Panc1 (cell line): Measurements from ENCODE around the gene CLDN9. TPM values are rescaled to one million over a fixed set of nuclear protein-coding genes. Genes with fewer than 3 reads are reported as not detected.

Source experiments
- ATAC-seq: fragments of 200-7000 bp; cut with Tn5 transposase; 2 replicates; pipeline ENCODE4 v1.9.1; 2020; ENCODE audit warnings: mild to moderate bottlenecking, moderate library complexity
- BruUV-seq: library from RNA; stranded (reverse); fragments of 400-500 nt; replicated peaks from 2 replicates; lab custom pipeline; 2021; lab: Mats Ljungman, UMichigan
- CTCF ChIA-PET: fragments of 300-600 bp; sonication (Branson Sonifier 250); formaldehyde crosslinking; loops from one replicate; lab custom pipeline; 2022; ENCODE audit warnings: antibody characterized with exemption; lab: Charles Lee
- POLR2A ChIA-PET: fragments of 300-600 bp; sonication (Branson Sonifier 250); formaldehyde crosslinking; loops from one replicate; lab custom pipeline; 2022; ENCODE audit warnings: antibody characterized with exemption; lab: Charles Lee
- DNase-seq: peaks from one replicate; pipeline ENCODE4 v3.0.0-alpha.2; 2010; ENCODE audit warnings: low read depth, low spot score
- H3K27ac ChIP-seq: 2 replicates; pipeline ENCODE4 v1.5.1; 2011; ENCODE audit warnings: mild to moderate bottlenecking, low read length, inconsistent platforms
- H3K27me3 ChIP-seq: fragments of 200-500 bp; sonication (Bioruptor generic); 2 replicates; pipeline ENCODE4 v1.6.0; 2014; ENCODE audit warnings: low read length, inconsistent platforms; ENCODE audit not compliant: control insufficient read depth, insufficient read depth
- H3K36me3 ChIP-seq: fragments of 200-500 bp; sonication (Bioruptor generic); 2 replicates; pipeline ENCODE4 v1.5.1; 2014; ENCODE audit warnings: inconsistent platforms, mild to moderate bottlenecking, low read length, moderate library complexity; ENCODE audit not compliant: control insufficient read depth, insufficient read depth
- H3K4me1 ChIP-seq: 2 replicates; pipeline ENCODE4 v1.5.1; 2011; ENCODE audit warnings: inconsistent platforms, mild to moderate bottlenecking, low read length, moderate library complexity; ENCODE audit not compliant: control insufficient read depth, insufficient read depth
- H3K4me3 ChIP-seq, 2 experiments: 2 replicates each; pipeline ENCODE4 v1.5.1; 2011 to 2012; ENCODE audit warnings: low read depth in 2 of 2, low read length in 2 of 2, mild to moderate bottlenecking in 2 of 2, inconsistent platforms in 1 of 2, moderate library complexity in 1 of 2
- H3K9me3 ChIP-seq: fragments of 200-500 bp; sonication (Bioruptor generic); 2 replicates; pipeline ENCODE4 v1.5.1; 2014; ENCODE audit warnings: low read depth, mild to moderate bottlenecking, inconsistent platforms, low read length, moderate library complexity; ENCODE audit not compliant: control insufficient read depth, insufficient read depth
- POLR2AphosphoS5 ChIP-seq: IDR thresholded peaks from 2 replicates; pipeline ENCODE4 v1.6.1; 2012; ENCODE audit warnings: mild to moderate bottlenecking, low read depth, low read length, moderate library complexity
- SIN3A ChIP-seq: IDR thresholded peaks from 2 replicates; pipeline ENCODE4 v1.6.1; 2012; ENCODE audit warnings: low read depth, mild to moderate bottlenecking, low read length, moderate library complexity, borderline replicate concordance; ENCODE audit not compliant: insufficient read depth
- TCF7L2 ChIP-seq: IDR thresholded peaks from 2 replicates; pipeline ENCODE4 v1.6.1; 2011; ENCODE audit warnings: mild to moderate bottlenecking, low read depth, low read length, inconsistent platforms
- in situ Hi-C: cut with HindIII; loops from 2 replicates; pipeline ENCODE4 v1.10.0; 2016; ENCODE audit warnings: low sequenced_read_pairs, low pct_unique_long_range_greater_than_20kb
- intact Hi-C: fragments of 100-400 bp; cut with micrococcal nuclease; formaldehyde crosslinking; loops from one replicate; pipeline ENCODE4 v1.10.0; 2022; ENCODE audit not compliant: unreplicated experiment
- total RNA-seq: library from RNA; stranded (reverse); gene quantifications from one replicate; pipeline ENCODE4 v1.2.1, GENCODE V29; 2021; ENCODE audit not compliant: unreplicated experiment
- TF ChIP-seq, protein P1 (sequence below), 2 experiments: IDR thresholded peaks; 2 replicates each; pipeline ENCODE4 v1.6.1; 2011 to 2012; ENCODE audit warnings: low read depth in 2 of 2, control low read depth in 1 of 2, low read length in 1 of 2, mild to moderate bottlenecking in 1 of 2, moderate library complexity in 1 of 2; ENCODE audit not compliant: insufficient read depth in 1 of 2
- TF ChIP-seq, protein P2 (sequence below): fragments of 450-650 bp; IDR thresholded peaks from 2 replicates; pipeline ENCODE4 v1.5.1; 2017; ENCODE audit warnings: mild to moderate bottlenecking

The CLDN9 gene
- total RNA-seq, 1 experiment from 2014 or later: 1.6 TPM

DNA sequence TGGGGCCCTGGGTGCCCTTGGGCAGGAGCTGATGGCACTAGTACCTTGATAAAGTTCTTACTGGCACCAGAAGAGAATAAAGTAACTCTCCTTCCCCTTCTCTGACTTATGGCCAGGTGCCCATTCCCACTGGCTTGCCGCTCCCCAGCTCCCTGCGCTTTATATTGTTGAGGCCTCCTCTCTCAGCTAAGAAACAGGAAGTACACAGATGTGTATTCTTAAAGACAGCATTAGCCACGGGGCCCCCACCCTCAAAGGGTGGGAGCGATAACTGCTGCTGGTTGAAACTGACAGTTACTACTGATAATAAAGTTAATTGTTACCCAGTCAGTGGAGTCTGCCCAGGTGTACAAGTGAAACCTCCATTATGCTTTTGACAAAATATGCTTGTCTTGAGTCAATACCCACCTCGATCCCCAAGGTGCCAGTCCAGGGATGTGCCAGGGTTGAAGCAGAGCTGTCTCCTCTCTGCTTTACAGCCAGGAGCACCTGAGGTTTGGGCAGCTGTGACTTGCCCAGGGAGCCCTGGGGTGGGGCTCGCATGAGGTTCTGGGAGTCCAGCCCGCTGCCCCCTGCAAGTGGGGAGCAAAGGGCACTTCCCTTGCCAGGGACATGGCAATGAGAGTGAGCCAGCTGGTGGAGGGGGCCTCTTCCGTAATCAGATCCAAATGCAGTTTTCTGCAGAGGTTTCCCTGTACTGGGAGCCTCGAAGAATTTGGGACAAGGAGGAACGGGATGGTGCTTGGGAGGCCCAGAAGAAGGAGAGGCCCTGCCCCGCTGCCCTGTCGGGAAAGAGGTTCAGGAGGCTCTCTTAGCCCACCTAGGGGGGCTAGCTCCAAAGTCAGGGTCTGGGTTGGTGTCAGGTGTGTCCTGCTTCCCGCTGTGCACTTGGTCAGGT is 5.4 kb upstream of the CLDN9 start:
- peaks cover 32% of the 10 kb centered on the region for H3K4me1 ChIP-seq
- H3K27me3 ChIP-seq: no peaks in the 10 kb centered on the region
- CTCF ChIA-PET: interaction anchor here (0.5 to 0.9 kb wide), 3 partner anchors 13 to 266 kb away, joined by 3 to 7 read pairs (median 3); partner anchors contain the start of gene TNFRSF12A
- H3K4me3 ChIP-seq: no peak overlapping the region
- no peaks in the 10 kb centered on the region for H3K36me3 ChIP-seq
- 0 out of 2 replicates have a peak overlapping the region, but pooled peaks have one; percentile 44 for H3K27ac ChIP-seq
- DNase-seq (no peak), ATAC-seq (no peak)
- POLR2A ChIA-PET: interaction anchor here (0.6 kb wide), 1 partner anchor 20 kb away, joined by 10 read pairs; no protein-coding TSS in a partner anchor
- BruUV-seq: no TSS peak
- in situ Hi-C loops (no loop called here), intact Hi-C loops (no loop called here)
- H3K9me3 ChIP-seq: no peaks in the 10 kb centered on the region
- TF ChIP-seq, protein P1, sequence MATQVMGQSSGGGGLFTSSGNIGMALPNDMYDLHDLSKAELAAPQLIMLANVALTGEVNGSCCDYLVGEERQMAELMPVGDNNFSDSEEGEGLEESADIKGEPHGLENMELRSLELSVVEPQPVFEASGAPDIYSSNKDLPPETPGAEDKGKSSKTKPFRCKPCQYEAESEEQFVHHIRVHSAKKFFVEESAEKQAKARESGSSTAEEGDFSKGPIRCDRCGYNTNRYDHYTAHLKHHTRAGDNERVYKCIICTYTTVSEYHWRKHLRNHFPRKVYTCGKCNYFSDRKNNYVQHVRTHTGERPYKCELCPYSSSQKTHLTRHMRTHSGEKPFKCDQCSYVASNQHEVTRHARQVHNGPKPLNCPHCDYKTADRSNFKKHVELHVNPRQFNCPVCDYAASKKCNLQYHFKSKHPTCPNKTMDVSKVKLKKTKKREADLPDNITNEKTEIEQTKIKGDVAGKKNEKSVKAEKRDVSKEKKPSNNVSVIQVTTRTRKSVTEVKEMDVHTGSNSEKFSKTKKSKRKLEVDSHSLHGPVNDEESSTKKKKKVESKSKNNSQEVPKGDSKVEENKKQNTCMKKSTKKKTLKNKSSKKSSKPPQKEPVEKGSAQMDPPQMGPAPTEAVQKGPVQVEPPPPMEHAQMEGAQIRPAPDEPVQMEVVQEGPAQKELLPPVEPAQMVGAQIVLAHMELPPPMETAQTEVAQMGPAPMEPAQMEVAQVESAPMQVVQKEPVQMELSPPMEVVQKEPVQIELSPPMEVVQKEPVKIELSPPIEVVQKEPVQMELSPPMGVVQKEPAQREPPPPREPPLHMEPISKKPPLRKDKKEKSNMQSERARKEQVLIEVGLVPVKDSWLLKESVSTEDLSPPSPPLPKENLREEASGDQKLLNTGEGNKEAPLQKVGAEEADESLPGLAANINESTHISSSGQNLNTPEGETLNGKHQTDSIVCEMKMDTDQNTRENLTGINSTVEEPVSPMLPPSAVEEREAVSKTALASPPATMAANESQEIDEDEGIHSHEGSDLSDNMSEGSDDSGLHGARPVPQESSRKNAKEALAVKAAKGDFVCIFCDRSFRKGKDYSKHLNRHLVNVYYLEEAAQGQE (IDR thresholded peaks at IDR 0.05; ENCODE audit: insufficient read depth in 1 of 2, low read depth in 2 of 2, low read length in 1 of 2): no peak
- TF ChIP-seq SIN3A: no peak
- TF ChIP-seq, protein P2, sequence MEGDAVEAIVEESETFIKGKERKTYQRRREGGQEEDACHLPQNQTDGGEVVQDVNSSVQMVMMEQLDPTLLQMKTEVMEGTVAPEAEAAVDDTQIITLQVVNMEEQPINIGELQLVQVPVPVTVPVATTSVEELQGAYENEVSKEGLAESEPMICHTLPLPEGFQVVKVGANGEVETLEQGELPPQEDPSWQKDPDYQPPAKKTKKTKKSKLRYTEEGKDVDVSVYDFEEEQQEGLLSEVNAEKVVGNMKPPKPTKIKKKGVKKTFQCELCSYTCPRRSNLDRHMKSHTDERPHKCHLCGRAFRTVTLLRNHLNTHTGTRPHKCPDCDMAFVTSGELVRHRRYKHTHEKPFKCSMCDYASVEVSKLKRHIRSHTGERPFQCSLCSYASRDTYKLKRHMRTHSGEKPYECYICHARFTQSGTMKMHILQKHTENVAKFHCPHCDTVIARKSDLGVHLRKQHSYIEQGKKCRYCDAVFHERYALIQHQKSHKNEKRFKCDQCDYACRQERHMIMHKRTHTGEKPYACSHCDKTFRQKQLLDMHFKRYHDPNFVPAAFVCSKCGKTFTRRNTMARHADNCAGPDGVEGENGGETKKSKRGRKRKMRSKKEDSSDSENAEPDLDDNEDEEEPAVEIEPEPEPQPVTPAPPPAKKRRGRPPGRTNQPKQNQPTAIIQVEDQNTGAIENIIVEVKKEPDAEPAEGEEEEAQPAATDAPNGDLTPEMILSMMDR: no peak
- no peak for TF ChIP-seq POLR2AphosphoS5
- TF ChIP-seq TCF7L2: no peak

DNA sequence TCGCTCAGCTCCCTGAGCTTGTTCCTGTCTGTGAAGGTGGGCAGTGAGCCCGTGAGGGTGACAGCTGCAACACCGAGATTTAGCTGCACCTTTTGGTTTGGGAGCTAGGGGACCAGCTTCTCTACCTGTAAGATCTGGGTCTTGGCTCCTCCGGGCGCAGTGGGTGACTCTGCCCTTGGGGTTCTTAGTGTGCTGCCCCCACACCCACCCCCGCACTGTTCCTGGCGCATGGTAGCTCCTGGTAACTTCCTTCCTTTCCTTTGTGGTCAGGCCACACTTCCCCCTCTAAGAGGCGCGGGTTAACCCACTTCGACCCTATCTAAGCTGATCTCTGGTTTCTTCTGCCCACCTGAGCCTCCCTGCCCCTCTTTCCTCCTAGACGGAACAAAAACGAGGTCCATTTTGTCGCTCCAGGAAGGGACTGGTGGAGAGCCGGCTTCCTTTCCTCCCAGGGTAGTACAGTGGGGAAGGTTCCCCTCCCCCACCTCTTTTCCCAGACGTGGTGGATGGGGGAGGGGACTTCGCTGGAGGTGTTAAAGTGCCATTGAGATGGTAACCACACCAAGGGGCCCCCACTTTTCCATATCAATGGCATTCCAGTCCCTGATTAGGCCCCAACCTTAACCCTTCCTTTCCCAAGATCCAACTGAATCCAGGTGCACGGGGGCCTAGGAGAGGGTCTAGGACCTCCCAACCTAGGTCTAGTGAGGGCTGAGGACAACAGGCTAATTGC is 4.6 kb upstream of the CLDN9 start:
- CTCF ChIA-PET: interaction anchor here (0.8 kb wide), 1 partner anchor 20 kb away, joined by 3 read pairs; no protein-coding TSS in a partner anchor
- intact Hi-C loops: no loop called here
- TF ChIP-seq, protein P2: no peak
- no peak for TF ChIP-seq POLR2AphosphoS5
- no peak for TF ChIP-seq TCF7L2
- no peak for TF ChIP-seq SIN3A
- TF ChIP-seq, protein P1 (IDR thresholded peaks at IDR 0.05; ENCODE audit: insufficient read depth in 1 of 2, low read depth in 2 of 2, low read length in 1 of 2): no peak
- H3K27ac ChIP-seq: no peak overlapping the region
- peaks cover 36% of the 10 kb centered on the region for H3K4me1 ChIP-seq
- in situ Hi-C loops: no loop called here
- ATAC-seq: no peak
- H3K9me3 ChIP-seq: no peaks in the 10 kb centered on the region
- no TSS peak for BruUV-seq
- DNase-seq: no peak
- POLR2A ChIA-PET: no interaction called here
- no peaks in the 10 kb centered on the region for H3K27me3 ChIP-seq
- no peaks in the 10 kb centered on the region for H3K36me3 ChIP-seq
- H3K4me3 ChIP-seq: no peak overlapping the region
